ENCODE data around the gene TMEM163.

GRCh38 chr2:134426721-134427120 lies 292.1 kb downstream of the TMEM163 start:
- no peak for TF ChIP-seq CTCF (IDR thresholded peaks at IDR 0.05)
- no peak for TF ChIP-seq POLR2AphosphoS5 (IDR thresholded peaks at IDR 0.05)
